HG03097 (cell line): ENCODE data around the gene MGST2.
"Not testable (repeated sequence)": the region's sequence is repeated elsewhere in the genome, so short reads cannot be mapped to it uniquely, and the experiment has no call there.

Source experiments
- ATAC-seq: cut with Tn5 transposase; IDR thresholded peaks from one replicate; pipeline ENCODE4 v1.9.1; 2021; ENCODE audit not compliant: unreplicated experiment, low FRiP score

Gene MGST2

GRCh38 chr4:139665690-139666529 is at the start of gene MGST2:
TSS of gene MGST2 (plus strand) at chr4:139665819. CDS start at chr4:139666020, 201 bp downstream.
- ATAC-seq: peak; percentile 62

GRCh38 chr4:139617702-139618490 is 47.7 kb upstream of the MGST2 start:
- ATAC-seq: no peak

- no peak for ATAC-seq
Observed at GRCh38 chr4:139619644-139620043, 46.0 kb upstream of the MGST2 start.

GRCh38 chr4:139622901-139623381 is 42.7 kb upstream of the MGST2 start:
- no peak for ATAC-seq

DNA sequence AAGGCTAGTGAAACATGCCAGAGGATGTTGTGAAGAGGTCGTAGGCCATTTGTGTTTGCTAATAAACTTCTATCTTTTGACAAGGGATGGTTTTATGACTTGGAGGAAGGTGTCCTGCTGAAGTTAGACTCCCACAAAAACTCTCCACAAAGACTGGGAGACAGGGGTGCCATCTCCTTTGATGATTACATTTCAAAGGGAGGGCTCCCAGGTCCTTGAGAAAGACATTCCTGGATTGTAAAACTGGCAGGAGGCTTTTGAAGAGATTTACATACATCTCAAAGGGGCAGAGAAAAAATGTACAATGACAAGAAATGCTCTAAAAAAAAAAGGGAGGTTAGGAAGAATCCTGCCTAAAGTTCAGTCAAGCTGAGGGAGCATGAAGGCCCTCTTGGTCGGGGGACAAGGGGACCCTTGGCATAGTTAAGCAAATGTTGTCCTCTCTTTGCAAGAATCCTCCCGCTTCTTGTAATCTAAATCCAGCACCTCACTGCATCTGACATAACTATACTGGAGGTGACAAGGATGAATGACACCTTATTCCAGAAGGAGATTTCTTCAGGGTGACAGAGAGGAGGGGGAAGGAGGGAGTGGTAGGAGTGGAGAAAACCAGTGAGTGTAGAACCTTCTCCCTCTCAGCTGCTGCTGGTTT is 41.1 kb upstream of the MGST2 start:
- no peak for ATAC-seq

DNA sequence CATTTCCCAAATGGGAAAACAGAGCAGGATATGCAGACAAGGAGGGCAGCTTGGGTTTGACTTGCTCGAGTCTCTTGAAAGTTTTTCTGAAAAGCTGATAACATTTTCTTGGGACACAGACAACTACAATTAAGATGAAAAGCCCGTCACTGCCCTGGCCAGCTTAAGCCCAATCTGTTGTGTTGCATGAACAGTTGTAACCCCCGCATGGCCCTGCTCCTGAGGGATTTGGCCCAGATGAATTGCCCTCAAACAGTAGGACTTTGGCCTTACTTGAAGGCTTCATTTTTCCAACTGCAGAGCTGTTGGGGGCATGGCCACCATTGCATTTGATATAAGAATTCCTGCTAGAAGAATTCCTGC is 40.5 kb upstream of the MGST2 start:
- ATAC-seq: no peak

DNA sequence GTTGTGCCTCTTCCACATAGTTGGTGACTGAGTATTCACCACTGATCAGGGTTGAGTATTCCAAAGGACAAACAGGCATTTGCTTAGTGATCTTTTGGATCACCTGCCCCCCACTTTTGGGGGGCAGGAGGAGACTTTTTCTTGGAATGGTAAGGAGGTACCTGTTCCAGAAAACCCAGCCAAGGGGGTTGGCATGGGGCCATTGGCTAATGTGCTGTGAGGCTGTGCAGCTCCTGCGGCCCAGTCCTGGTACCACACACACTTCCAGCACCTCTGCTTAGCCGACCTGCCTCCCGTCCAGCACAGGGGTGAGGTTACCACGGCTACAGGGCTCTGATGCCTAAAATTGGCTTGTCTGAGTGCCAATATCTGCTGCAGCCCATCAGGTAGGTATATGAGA is 40.1 kb upstream of the MGST2 start:
- ATAC-seq: no peak

GRCh38 chr4:139628184-139629012 is 37.2 kb upstream of the MGST2 start:
- ATAC-seq: no peak

GRCh38 chr4:139629436-139630125 is 36.0 kb upstream of the MGST2 start:
- no peak for ATAC-seq

GRCh38 chr4:139630126-139630495 is 35.5 kb upstream of the MGST2 start:
- no peak for ATAC-seq

- no peak for ATAC-seq
Observed at GRCh38 chr4:139630991-139631390, 34.6 kb upstream of the MGST2 start.

- ATAC-seq: no peak
Observed at GRCh38 chr4:139631791-139632190, 33.8 kb upstream of the MGST2 start.

GRCh38 chr4:139632739-139633138 is 32.9 kb upstream of the MGST2 start:
- ATAC-seq: not testable (repeated sequence)

DNA sequence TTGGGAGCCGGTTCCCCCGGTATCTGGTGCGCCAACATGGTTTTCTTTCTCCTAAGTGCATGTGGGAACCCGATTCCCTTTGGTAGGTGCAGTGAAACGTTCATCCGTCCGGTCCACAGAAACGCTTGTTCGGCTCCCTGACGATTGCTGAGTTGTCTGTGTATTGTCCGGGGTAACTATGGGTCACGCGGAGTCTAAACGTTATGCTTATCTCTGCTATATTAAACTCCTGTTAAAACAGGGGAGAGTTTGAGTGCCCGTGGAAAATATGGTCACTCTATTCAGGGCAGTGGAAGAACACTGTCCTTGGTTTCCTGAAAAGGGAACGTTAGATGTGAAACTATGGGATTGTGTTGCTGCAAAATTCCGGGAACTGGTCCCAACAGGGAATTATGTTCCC is 32.4 kb upstream of the MGST2 start:
- no peak for ATAC-seq

GRCh38 chr4:139633661-139634060 is 32.0 kb upstream of the MGST2 start:
- no peak for ATAC-seq

DNA sequence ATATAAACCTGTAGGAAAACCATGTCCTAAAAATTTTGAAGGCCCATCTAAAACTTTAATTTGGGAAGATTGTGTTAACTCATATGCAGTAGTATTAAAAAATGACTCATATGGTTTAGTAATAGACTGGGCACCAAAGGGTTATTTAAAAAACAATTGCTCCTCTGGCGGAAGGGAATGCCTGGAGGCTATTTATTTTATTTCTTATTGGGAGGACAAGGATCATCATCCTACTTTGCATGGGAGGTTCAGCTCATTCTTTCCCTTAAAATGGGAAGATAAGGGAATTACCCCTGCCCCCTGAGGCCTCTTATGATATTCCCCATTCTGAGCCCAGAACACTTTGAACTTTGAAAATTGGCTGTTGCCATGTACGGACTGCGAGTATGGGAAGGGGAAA is 29.7 kb upstream of the MGST2 start:
- ATAC-seq: no peak

GRCh38 chr4:139638306-139638705 is 27.3 kb upstream of the MGST2 start:
- ATAC-seq: not testable (repeated sequence)

GRCh38 chr4:139639654-139640053 is 26.0 kb upstream of the MGST2 start:
- ATAC-seq: no peak

GRCh38 chr4:139641218-139641617 is 24.4 kb upstream of the MGST2 start:
- ATAC-seq: no peak

DNA sequence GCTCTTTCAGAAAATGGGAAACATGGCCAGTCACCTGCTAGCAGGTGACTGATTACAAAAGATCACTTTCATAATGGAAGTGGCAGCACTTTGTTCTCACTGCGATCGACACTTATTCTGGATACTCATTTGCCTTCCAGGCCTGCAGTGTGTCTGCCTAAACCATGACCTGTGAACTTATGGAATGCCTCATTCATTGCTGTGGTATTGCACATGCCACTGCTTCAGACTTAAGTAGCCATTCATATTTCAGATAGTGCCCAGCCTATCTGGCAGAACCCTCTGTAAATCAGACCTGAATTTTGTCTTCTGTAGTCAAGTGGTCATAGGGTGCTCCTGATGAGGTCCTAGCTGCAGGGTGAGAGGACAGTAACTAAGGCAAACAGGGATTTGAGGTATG is 23.3 kb upstream of the MGST2 start:
- no peak for ATAC-seq
